ENCODE results near the gene GPAM.

GPAM gene

GRCh38 chr10:112222799-112223198 is 39.2 kb upstream of the GPAM start:
- no peak overlapping the region for H3K4me3 ChIP-seq (IDR thresholded peaks at IDR 0.05; ENCODE audit: insufficient read depth, low read depth, low read length)
- no peaks in the 10 kb centered on the region for H3K4me1 ChIP-seq (ENCODE audit: low read depth, poor library complexity, severe bottlenecking)
- H3K36me3 ChIP-seq (ENCODE audit: insufficient read depth) = no peaks in the 10 kb centered on the region
- H3K9ac ChIP-seq = no peak overlapping the region
- H3K79me2 ChIP-seq (ENCODE audit: insufficient read depth, low read depth) = no peaks in the 10 kb centered on the region
- no peak overlapping the region for H2AFZ ChIP-seq (ENCODE audit: low read depth)
- TF ChIP-seq, protein P1, sequence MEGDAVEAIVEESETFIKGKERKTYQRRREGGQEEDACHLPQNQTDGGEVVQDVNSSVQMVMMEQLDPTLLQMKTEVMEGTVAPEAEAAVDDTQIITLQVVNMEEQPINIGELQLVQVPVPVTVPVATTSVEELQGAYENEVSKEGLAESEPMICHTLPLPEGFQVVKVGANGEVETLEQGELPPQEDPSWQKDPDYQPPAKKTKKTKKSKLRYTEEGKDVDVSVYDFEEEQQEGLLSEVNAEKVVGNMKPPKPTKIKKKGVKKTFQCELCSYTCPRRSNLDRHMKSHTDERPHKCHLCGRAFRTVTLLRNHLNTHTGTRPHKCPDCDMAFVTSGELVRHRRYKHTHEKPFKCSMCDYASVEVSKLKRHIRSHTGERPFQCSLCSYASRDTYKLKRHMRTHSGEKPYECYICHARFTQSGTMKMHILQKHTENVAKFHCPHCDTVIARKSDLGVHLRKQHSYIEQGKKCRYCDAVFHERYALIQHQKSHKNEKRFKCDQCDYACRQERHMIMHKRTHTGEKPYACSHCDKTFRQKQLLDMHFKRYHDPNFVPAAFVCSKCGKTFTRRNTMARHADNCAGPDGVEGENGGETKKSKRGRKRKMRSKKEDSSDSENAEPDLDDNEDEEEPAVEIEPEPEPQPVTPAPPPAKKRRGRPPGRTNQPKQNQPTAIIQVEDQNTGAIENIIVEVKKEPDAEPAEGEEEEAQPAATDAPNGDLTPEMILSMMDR (conservative IDR thresholded peaks at IDR 0.05; ENCODE audit: low read depth, low read length) = no peak
- H3K27me3 ChIP-seq (ENCODE audit: insufficient read depth, low read depth) = no peaks in the 10 kb centered on the region
- H3K27ac ChIP-seq = no peak overlapping the region
- no peak overlapping the region for H3K4me2 ChIP-seq
- no peaks in the 10 kb centered on the region for H4K20me1 ChIP-seq (ENCODE audit: insufficient read depth)

GRCh38 chr10:112221545-112221944 is 38.0 kb upstream of the GPAM start:
- no peak overlapping the region for H3K27ac ChIP-seq
- no peak overlapping the region for H3K4me3 ChIP-seq (IDR thresholded peaks at IDR 0.05; ENCODE audit: insufficient read depth, low read depth, low read length)
- no peaks in the 10 kb centered on the region for H3K4me1 ChIP-seq (ENCODE audit: low read depth, poor library complexity, severe bottlenecking)
- no peak overlapping the region for H2AFZ ChIP-seq (ENCODE audit: low read depth)
- H3K27me3 ChIP-seq (ENCODE audit: insufficient read depth, low read depth) = no peaks in the 10 kb centered on the region
- H3K4me2 ChIP-seq = no peak overlapping the region
- H3K79me2 ChIP-seq (ENCODE audit: insufficient read depth, low read depth) = no peaks in the 10 kb centered on the region
- TF ChIP-seq, protein P1 (conservative IDR thresholded peaks at IDR 0.05; ENCODE audit: low read depth, low read length) = no peak
- no peak overlapping the region for H3K9ac ChIP-seq
- H3K36me3 ChIP-seq (ENCODE audit: insufficient read depth) = no peaks in the 10 kb centered on the region
- H4K20me1 ChIP-seq (ENCODE audit: insufficient read depth) = no peaks in the 10 kb centered on the region

- H3K36me3 ChIP-seq (ENCODE audit: insufficient read depth) = no peaks in the 10 kb centered on the region
- TF ChIP-seq, protein P1 (conservative IDR thresholded peaks at IDR 0.05; ENCODE audit: low read depth, low read length) = no peak
- no peak overlapping the region for H2AFZ ChIP-seq (ENCODE audit: low read depth)
- H3K4me1 ChIP-seq (ENCODE audit: low read depth, poor library complexity, severe bottlenecking) = no peaks in the 10 kb centered on the region
- H3K4me3 ChIP-seq (IDR thresholded peaks at IDR 0.05; ENCODE audit: insufficient read depth, low read depth, low read length) = no peak overlapping the region
- no peak overlapping the region for H3K27ac ChIP-seq
- no peaks in the 10 kb centered on the region for H3K79me2 ChIP-seq (ENCODE audit: insufficient read depth, low read depth)
- no peak overlapping the region for H3K4me2 ChIP-seq
- H3K27me3 ChIP-seq (ENCODE audit: insufficient read depth, low read depth) = no peaks in the 10 kb centered on the region
- H4K20me1 ChIP-seq (ENCODE audit: insufficient read depth) = no peaks in the 10 kb centered on the region
- H3K9ac ChIP-seq = no peak overlapping the region
Observed at GRCh38 chr10:112218960-112219359, 35.4 kb upstream of the GPAM start.

DNA sequence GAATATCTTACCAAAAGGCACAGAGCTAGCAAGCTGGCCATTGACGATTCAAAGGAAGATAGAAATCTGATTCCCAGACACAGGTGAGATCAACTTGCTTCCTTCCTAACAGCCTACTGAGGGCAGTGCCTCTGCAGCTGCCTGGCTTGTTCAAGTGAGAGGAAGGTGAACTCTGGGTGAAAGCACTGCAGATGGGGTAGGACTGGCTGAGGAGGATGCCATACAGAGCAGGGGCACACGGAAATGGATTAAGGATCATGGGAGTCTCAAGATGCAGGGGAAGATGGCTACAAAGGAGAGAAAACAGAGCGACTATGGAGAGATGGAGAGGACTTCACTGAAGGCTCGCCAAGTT is 34.4 kb upstream of the GPAM start:
- Histone ChIP-seq H3K79me2 (ENCODE audit: insufficient read depth, low read depth) (no peaks in the 10 kb centered on the region), H3K9ac (no peak overlapping the region), H3K4me2 (no peak overlapping the region), H3K4me3 (IDR thresholded peaks at IDR 0.05; ENCODE audit: insufficient read depth, low read depth, low read length) (no peak overlapping the region), H3K27ac (no peak overlapping the region), H4K20me1 (ENCODE audit: insufficient read depth) (no peaks in the 10 kb centered on the region), H3K27me3 (ENCODE audit: insufficient read depth, low read depth) (no peaks in the 10 kb centered on the region), H3K4me1 (ENCODE audit: low read depth, poor library complexity, severe bottlenecking) (no peaks in the 10 kb centered on the region), H3K36me3 (ENCODE audit: insufficient read depth) (no peaks in the 10 kb centered on the region), H2AFZ (ENCODE audit: low read depth) (no peak overlapping the region)
- TF ChIP-seq, protein P1 (conservative IDR thresholded peaks at IDR 0.05; ENCODE audit: low read depth, low read length) = no peak

Data from KMS-11 (cell line).